Sigmoid colon (tissue), 7 donors: Measurements from ENCODE around the gene CDCA3. TPM values are rescaled to one million over a fixed set of nuclear protein-coding genes. Genes with fewer than 3 reads are reported as not detected.

Experiments used
- DNase-seq: peaks from one replicate; pipeline ENCODE4 v3.0.0-alpha.2; 2019
- H3K27ac ChIP-seq, 4 donors: fragments of 200-600 bp; sonication (generic); one replicate each; pipeline ENCODE4 v1.5.1; 2016 to 2019; ENCODE audit warnings: mild to moderate bottlenecking in 1 of 4
- H3K27me3 ChIP-seq, 3 donors: fragments of 200-600 bp; sonication (generic); one replicate each; pipeline ENCODE4 v1.5.1; 2019; ENCODE audit warnings: mild to moderate bottlenecking in 1 of 3
- H3K36me3 ChIP-seq, 4 donors: fragments of 200-600 bp; sonication (generic); one replicate each; pipeline ENCODE4 v1.5.1; 2016 to 2019
- H3K4me1 ChIP-seq, 4 donors: fragments of 200-600 bp; sonication (generic); one replicate each; pipeline ENCODE4 v1.5.1; 2017 to 2019
- H3K4me3 ChIP-seq, 4 donors: fragments of 200-600 bp; sonication (generic); one replicate each; pipeline ENCODE4 v1.5.1; 2017 to 2019; ENCODE audit warnings: mild to moderate bottlenecking in 2 of 4, moderate library complexity in 1 of 4
- H3K9me3 ChIP-seq, 4 donors: fragments of 200-600 bp in 3 of 4; sonication (generic) in 3 of 4; one replicate each; pipeline versions ENCODE4 v1.5.1 to v1.6.1; 2013 to 2019
- CTCF ChIP-seq, 4 experiments: fragments of 450-650 bp in 3 of 4; fragments of 200-600 bp in 1 of 4; IDR thresholded peaks; one replicate each; pipeline ENCODE4 v1.5.1; 2016 to 2019; ENCODE audit warnings: antibody characterized with exemption in 4 of 4, mild to moderate bottlenecking in 3 of 4, moderate library complexity in 2 of 4
- EP300 ChIP-seq, 4 donors: sonication (generic); formaldehyde crosslinking; IDR thresholded peaks; one replicate each; pipeline ENCODE4 v1.6.1; 2017; ENCODE audit warnings: antibody characterized with exemption in 4 of 4
- POLR2A ChIP-seq, 2 donors: fragments of 450-650 bp; IDR thresholded peaks; one replicate each; pipeline ENCODE4 v1.6.1; 2016; ENCODE audit warnings: antibody characterized with exemption in 2 of 2, mild to moderate bottlenecking in 2 of 2, moderate library complexity in 2 of 2
- POLR2AphosphoS5 ChIP-seq, 4 donors: sonication (generic); formaldehyde crosslinking; IDR thresholded peaks; one replicate each; pipeline ENCODE4 v1.6.1; 2017; ENCODE audit warnings: antibody characterized with exemption in 4 of 4
- WGBS, 2 donors: extraction: QIAGEN DNeasy Blood & Tissue Kit; methylation state at CpG; one replicate each; pipeline ENCODE4 v1.1.7; 2013; 5-methylcytosine and 5-hydroxymethylcytosine counted together
- intact Hi-C: fragments of 100-400 bp; cut with DNase I; formaldehyde crosslinking; loops from one replicate; pipeline ENCODE4 v1.15.1; 2023
- polyA plus RNA-seq, 3 donors: library from polyadenylated mRNA; stranded (reverse); fragments of 200-250 nt; gene quantifications; one replicate each; pipeline ENCODE4 v1.2.3, GENCODE V29; 2013
- total RNA-seq, 4 donors: library from RNA; depleted of rRNA; stranded (reverse); fragments of >200 nt; gene quantifications; one replicate each; pipeline ENCODE4 v1.1.0, GENCODE V29; 2016
- donor health status: healthy with polysubstance abuse.
- donor health status: Bipolar disorder and iron deficiency.
- donor health status: healthy.

CDCA3 gene
- total and polyA plus RNA-seq, 7 donors, result 0.33 to 31.2 (median 2.8) TPM

- Histone ChIP-seq H3K27ac (no peak overlapping the region), H3K36me3 (no peaks in the 10 kb centered on the region), H3K4me3 (no peak overlapping the region), H3K27me3 (no peaks in the 10 kb centered on the region), H3K9me3 (no peaks in the 10 kb centered on the region), H3K4me1 (no peaks in the 10 kb centered on the region)
- 88% methylated on average over 5 of the region's 5 CpGs for WGBS, 2 donors
- DNase-seq, result no peak
- TF ChIP-seq POLR2A (IDR thresholded peaks at IDR 0.05) (no peak), POLR2AphosphoS5 (IDR thresholded peaks at IDR 0.05) (no peak), CTCF (IDR thresholded peaks at IDR 0.05) (no peak), EP300 (IDR thresholded peaks at IDR 0.05) (no peak)
- intact Hi-C loops, result no loop called here
Observed at GRCh38 chr12:6799147-6799546, 51.9 kb downstream of the CDCA3 start.

Other genes with a start within 250 kb of the CDCA3 start
- gene CHD4, start 243.9 kb downstream of the CDCA3 start, total RNA-seq, result 100 to 1,000 TPM; 204 to 254 (median 217) TPM
- 100 to 1,000 TPM in 1 of 3 donors, 10 to 100 TPM in 2; 49.2 to 113 (median 53.6) TPM for gene CHD4, start 243.9 kb downstream of the CDCA3 start, polyA plus RNA-seq
- 1 to 10 TPM in 2 of 4 donors, under 1 TPM in 2; 0.27 to 1.5 (median 0.67) TPM for gene LPAR5, start 215.3 kb downstream of the CDCA3 start, total RNA-seq
- gene LPAR5, start 215.3 kb downstream of the CDCA3 start, polyA plus RNA-seq, result 10 to 100 TPM in 1 of 3 donors, 1 to 10 TPM in 2; 4.2 to 16.5 (median 6.0) TPM
- gene ACRBP, start 203.9 kb downstream of the CDCA3 start, total RNA-seq, result 1 to 10 TPM; 1.2 to 3.9 (median 1.6) TPM
- 1 to 10 TPM in 2 of 3 donors, not detected in 1; 2.3 to 3.1 TPM for gene ACRBP, start 203.9 kb downstream of the CDCA3 start, polyA plus RNA-seq
- gene ING4, start 188.2 kb downstream of the CDCA3 start, total RNA-seq, result 10 to 100 TPM; 52.8 to 85.9 (median 63.4) TPM
- gene ING4, start 188.2 kb downstream of the CDCA3 start, polyA plus RNA-seq, result 10 to 100 TPM; 37.8 to 59.5 (median 42.5) TPM
- gene ZNF384, start 161.9 kb downstream of the CDCA3 start, total RNA-seq, result 10 to 100 TPM; 24.0 to 32.6 (median 28.7) TPM
- 10 to 100 TPM; 22.7 to 40.3 (median 30.0) TPM for gene ZNF384, start 161.9 kb downstream of the CDCA3 start, polyA plus RNA-seq
- gene PIANP, start 150.5 kb downstream of the CDCA3 start, total RNA-seq, result under 1 TPM; 0.27 to 0.55 (median 0.43) TPM
- 1 to 10 TPM in 2 of 3 donors, under 1 TPM in 1; 0.46 to 2.0 (median 1.2) TPM for gene PIANP, start 150.5 kb downstream of the CDCA3 start, polyA plus RNA-seq
- gene COPS7A, start 127.2 kb downstream of the CDCA3 start, total RNA-seq, result 10 to 100 TPM; 51.3 to 69.3 (median 60.1) TPM
- 10 to 100 TPM; 48.6 to 52.5 (median 52.3) TPM for gene COPS7A, start 127.2 kb downstream of the CDCA3 start, polyA plus RNA-seq
- gene MLF2, start 98.1 kb downstream of the CDCA3 start, total RNA-seq, result 100 to 1,000 TPM; 148 to 163 (median 159) TPM
- gene MLF2, start 98.1 kb downstream of the CDCA3 start, polyA plus RNA-seq, result 100 to 1,000 TPM; 157 to 220 (median 178) TPM
- 100 to 1,000 TPM; 196 to 392 (median 255) TPM for gene PTMS, start 84.9 kb downstream of the CDCA3 start, total RNA-seq
- 100 to 1,000 TPM in 2 of 3 donors, 10 to 100 TPM in 1; 93.2 to 198 (median 174) TPM for gene PTMS, start 84.9 kb downstream of the CDCA3 start, polyA plus RNA-seq
- 1 to 10 TPM; 1.4 to 6.9 (median 3.0) TPM for gene LAG3, start 78.8 kb downstream of the CDCA3 start, total RNA-seq
- 1 to 10 TPM in 2 of 3 donors, under 1 TPM in 1; 0.60 to 4.2 (median 1.4) TPM for gene LAG3, start 78.8 kb downstream of the CDCA3 start, polyA plus RNA-seq
- 10 to 100 TPM in 3 of 4 donors, 1 to 10 TPM in 1; 2.5 to 12.8 (median 11.5) TPM for gene CD4, start 61.8 kb downstream of the CDCA3 start, total RNA-seq
- gene CD4, start 61.8 kb downstream of the CDCA3 start, polyA plus RNA-seq, result 10 to 100 TPM in 2 of 3 donors, 1 to 10 TPM in 1; 4.8 to 29.7 (median 26.6) TPM
- 10 to 100 TPM in 2 of 4 donors, 1 to 10 TPM in 2; 6.4 to 16.1 (median 10.2) TPM for gene GPR162, start 29.5 kb downstream of the CDCA3 start, total RNA-seq
- 1 to 10 TPM; 1.2 to 7.6 (median 1.8) TPM for gene GPR162, start 29.5 kb downstream of the CDCA3 start, polyA plus RNA-seq
- 10 to 100 TPM; 16.4 to 69.8 (median 20.5) TPM for gene P3H3, start 22.9 kb downstream of the CDCA3 start, total RNA-seq
- 1 to 10 TPM in 2 of 3 donors, under 1 TPM in 1; 0.60 to 6.0 (median 1.2) TPM for gene P3H3, start 22.9 kb downstream of the CDCA3 start, polyA plus RNA-seq
- gene GNB3, start 10.4 kb downstream of the CDCA3 start, total RNA-seq, result 1 to 10 TPM in 3 of 4 donors, under 1 TPM in 1; 0.36 to 8.9 (median 2.2) TPM
- 1 to 10 TPM in 2 of 3 donors, under 1 TPM in 1; 0.46 to 1.2 (median 1.1) TPM for gene GNB3, start 10.4 kb downstream of the CDCA3 start, polyA plus RNA-seq
- gene USP5, start 864 bp upstream of the CDCA3 start, total RNA-seq, result 10 to 100 TPM; 37.1 to 44.7 (median 41.5) TPM
- 10 to 100 TPM; 25.4 to 51.5 (median 26.4) TPM for gene USP5, start 864 bp upstream of the CDCA3 start, polyA plus RNA-seq
- gene TPI1, start 16.2 kb upstream of the CDCA3 start, total RNA-seq, result 100 to 1,000 TPM; 194 to 345 (median 299) TPM
- 100 to 1,000 TPM; 808 to 994 (median 968) TPM for gene TPI1, start 16.2 kb upstream of the CDCA3 start, polyA plus RNA-seq
- 10 to 100 TPM in 1 of 4 donors, 1 to 10 TPM in 3; 4.6 to 10.5 (median 8.2) TPM for gene SPSB2, start 22.0 kb upstream of the CDCA3 start, total RNA-seq
- gene SPSB2, start 22.0 kb upstream of the CDCA3 start, polyA plus RNA-seq, result 10 to 100 TPM; 13.4 to 17.4 (median 13.5) TPM
- gene LRRC23, start 53.5 kb upstream of the CDCA3 start, total RNA-seq, result 10 to 100 TPM; 12.2 to 21.0 (median 13.5) TPM
- gene LRRC23, start 53.5 kb upstream of the CDCA3 start, polyA plus RNA-seq, result 10 to 100 TPM in 1 of 3 donors, 1 to 10 TPM in 2; 5.3 to 11.4 (median 5.5) TPM
- gene ENO2, start 63.3 kb upstream of the CDCA3 start, total RNA-seq, result 10 to 100 TPM; 26.3 to 37.5 (median 35.0) TPM
- 10 to 100 TPM in 1 of 3 donors, 1 to 10 TPM in 2; 1.8 to 15.6 (median 3.0) TPM for gene ENO2, start 63.3 kb upstream of the CDCA3 start, polyA plus RNA-seq
- gene ATN1, start 76.7 kb upstream of the CDCA3 start, total RNA-seq, result 100 to 1,000 TPM in 1 of 4 donors, 10 to 100 TPM in 3; 46.4 to 138 (median 60.3) TPM
- 10 to 100 TPM; 30.1 to 78.8 (median 33.0) TPM for gene ATN1, start 76.7 kb upstream of the CDCA3 start, polyA plus RNA-seq
- not detected for gene RNU7-1, start 92.5 kb upstream of the CDCA3 start, total RNA-seq
- gene RNU7-1, start 92.5 kb upstream of the CDCA3 start, polyA plus RNA-seq, result not detected
- gene C12orf57, start 92.7 kb upstream of the CDCA3 start, total RNA-seq, result 100 to 1,000 TPM; 465 to 697 (median 652) TPM
- 100 to 1,000 TPM; 305 to 810 (median 418) TPM for gene C12orf57, start 92.7 kb upstream of the CDCA3 start, polyA plus RNA-seq
- gene PTPN6, start 100.1 kb upstream of the CDCA3 start, total RNA-seq, result 10 to 100 TPM in 3 of 4 donors, 1 to 10 TPM in 1; 5.3 to 13.6 (median 11.8) TPM
- 10 to 100 TPM; 42.1 to 92.4 (median 67.3) TPM for gene PTPN6, start 100.1 kb upstream of the CDCA3 start, polyA plus RNA-seq
- 100 to 1,000 TPM; 211 to 327 (median 285) TPM for gene PHB2, start 119.4 kb upstream of the CDCA3 start, total RNA-seq
- 100 to 1,000 TPM; 180 to 283 (median 184) TPM for gene PHB2, start 119.4 kb upstream of the CDCA3 start, polyA plus RNA-seq
- 10 to 100 TPM; 18.8 to 32.3 (median 22.7) TPM for gene EMG1, start 119.6 kb upstream of the CDCA3 start, total RNA-seq
- gene EMG1, start 119.6 kb upstream of the CDCA3 start, polyA plus RNA-seq, result 10 to 100 TPM; 19.2 to 33.0 (median 21.3) TPM
- 10 to 100 TPM; 18.6 to 27.0 (median 25.4) TPM for gene LPCAT3, start 167.2 kb upstream of the CDCA3 start, total RNA-seq
- gene LPCAT3, start 167.2 kb upstream of the CDCA3 start, polyA plus RNA-seq, result 10 to 100 TPM in 2 of 3 donors, 1 to 10 TPM in 1; 7.8 to 47.9 (median 16.9) TPM
- gene C1S, start 209.4 kb upstream of the CDCA3 start, total RNA-seq, result 100 to 1,000 TPM; 420 to 622 (median 463) TPM
- 100 to 1,000 TPM in 1 of 3 donors, 10 to 100 TPM in 2; 15.5 to 244 (median 52.9) TPM for gene C1S, start 209.4 kb upstream of the CDCA3 start, polyA plus RNA-seq
- 100 to 1,000 TPM; 328 to 493 (median 467) TPM for gene C1R, start 241.2 kb upstream of the CDCA3 start, total RNA-seq
- 100 to 1,000 TPM in 1 of 3 donors, 10 to 100 TPM in 2; 23.8 to 257 (median 54.1) TPM for gene C1R, start 241.2 kb upstream of the CDCA3 start, polyA plus RNA-seq